Adrenal gland (tissue), 12 donors: ENCODE measurements around the gene TPRX1. TPM values are rescaled to one million over a fixed set of nuclear protein-coding genes. Genes with fewer than 3 reads are reported as not detected.

Experiments
- DNase-seq, 7 donors: peaks; one replicate each; pipeline ENCODE4 v3.0.0-alpha.2; 2019 to 2020
- H3K27ac ChIP-seq, 5 donors: fragments of 200-600 bp; sonication (generic) in 4 of 5; 1 replicate in 3 of 5; 2 replicates in 2 of 5; pipeline versions ENCODE4 v1.5.1 to v1.8.0; 2016 to 2020; ENCODE audit warnings: mild to moderate bottlenecking in 1 of 5
- H3K27me3 ChIP-seq: fragments of 200-600 bp; 2 replicates; pipeline ENCODE4 v1.8.0; 2021
- H3K36me3 ChIP-seq, 2 donors: fragments of 200-600 bp; replicated peaks in 1 of 2; 1 replicate in 1 of 2; 2 replicates in 1 of 2; pipeline versions ENCODE4 v1.5.1 to v1.8.0; 2018 to 2022
- H3K4me1 ChIP-seq, 2 donors: fragments of 200-600 bp; replicated peaks in 1 of 2; 1 replicate in 1 of 2; 2 replicates in 1 of 2; pipeline versions ENCODE4 v1.5.1 to v1.8.0; 2018 to 2021
- H3K4me3 ChIP-seq, 4 donors: fragments of 200-600 bp; sonication (generic) in 3 of 4; one replicate each; pipeline ENCODE4 v1.5.1; 2016 to 2018
- H3K9me3 ChIP-seq, 3 donors: fragments of 200-600 bp; sonication (generic) in 1 of 3; replicated peaks in 1 of 3; 1 replicate in 2 of 3; 2 replicates in 1 of 3; pipeline versions ENCODE4 v1.5.1 to v1.8.0; 2016 to 2021
- CTCF ChIP-seq, 6 experiments: fragments of 450-650 bp in 4 of 6; fragments of 200-600 bp in 2 of 6; sonication (generic) in 1 of 6; IDR thresholded peaks; 1 replicate in 5 of 6; 2 replicates in 1 of 6; pipeline versions ENCODE4 v1.5.1 to v1.8.0; 2016 to 2021; ENCODE audit warnings: antibody characterized with exemption in 6 of 6, mild to moderate bottlenecking in 2 of 6, moderate library complexity in 1 of 6
- POLR2A ChIP-seq, 2 donors: fragments of 450-650 bp; IDR thresholded peaks; one replicate each; pipeline ENCODE4 v1.6.1; 2017; ENCODE audit warnings: antibody characterized with exemption in 2 of 2, mild to moderate bottlenecking in 2 of 2, moderate library complexity in 1 of 2
- WGBS, 4 donors: extraction: QIAGEN DNeasy Blood & Tissue Kit in 2 of 4; methylation state at CpG; one replicate each; pipeline versions ENCODE4 v1.1.5 to v1.1.7; 2013 to 2017; 5-methylcytosine and 5-hydroxymethylcytosine counted together
- intact Hi-C, 2 donors: fragments of 100-400 bp; cut with DNase I; formaldehyde crosslinking; loops; one replicate each; pipeline versions ENCODE4 v1.14.1 to v1.15.0; 2022 to 2023
- polyA plus RNA-seq, 3 donors: library from polyadenylated mRNA; stranded (reverse); fragments of 200-250 nt in 2 of 3; fragments of 350-450 nt in 1 of 3; fragmentation: Illumina TruSeq in 1 of 3; extraction: RNeasy Lipid Tissue Mini Kit (QIAGEN cat#74804) in 1 of 3; gene quantifications; one replicate each; pipeline ENCODE4 v1.2.3, GENCODE V29; 2013 to 2014
- total RNA-seq, 9 donors: library from RNA; depleted of rRNA in 4 of 9; stranded (reverse); fragments of >200 nt in 4 of 9; fragments of 120-200 nt in 1 of 9; fragmentation: NEBNext Ultra II Directional in 1 of 9; extraction: Animal tissue kit (Norgen Biotek cat#: 25700) in 1 of 9; gene quantifications; one replicate each; pipeline versions ENCODE4 v1.1.0 to v1.2.4, GENCODE V29; 2013 to 2023
- donor health status: healthy with polysubstance abuse.
- donor health status: Bipolar disorder and iron deficiency.
- donor health status: DM: yes; HTN: yes; CAD: no.
- donor health status: DM: no; HTN: no; CAD: no.
- donor health status: DM: no; HTN: no; CAD: no.
- donor health status: DM: yes; HTN: yes; CAD: no.

Gene TPRX1
- total and polyA plus RNA-seq, 12 donors = not detected

- Histone ChIP-seq H3K27me3 (no peaks in the 10 kb centered on the region), H3K4me3 (no peak overlapping the region), H3K4me1 (no peaks in the 10 kb centered on the region), H3K9me3 (no peaks in the 10 kb centered on the region), H3K36me3 (no peaks in the 10 kb centered on the region), H3K27ac (no peak overlapping the region)
- DNase-seq = no peak
- intact Hi-C loops = no loop called here
- TF ChIP-seq POLR2A (IDR thresholded peaks at IDR 0.05) = no peak
- TF ChIP-seq CTCF (IDR thresholded peaks at IDR 0.05) = no peak
- WGBS, 4 donors = 73 to 86% (median 78%) methylated on average over 3 of the region's 3 CpGs
These were observed 34.8 kb downstream of the TPRX1 start for GRCh38 chr19:47769534-47769933.

GRCh38 chr19:47768604-47769003 is 35.7 kb downstream of the TPRX1 start:
- no peaks in the 10 kb centered on the region for H3K4me1 ChIP-seq
- no peak for TF ChIP-seq POLR2A (IDR thresholded peaks at IDR 0.05)
- TF ChIP-seq CTCF (IDR thresholded peaks at IDR 0.05) = no peak
- DNase-seq = no peak
- H3K36me3 ChIP-seq = no peaks in the 10 kb centered on the region
- no peak overlapping the region for H3K27ac ChIP-seq
- intact Hi-C loops = no loop called here
- H3K27me3 ChIP-seq = no peaks in the 10 kb centered on the region
- H3K4me3 ChIP-seq = no peak overlapping the region
- WGBS, 4 donors = 84 to 100% (median 89%) methylated on average over 1 to 2 of the region's 2 CpGs
- H3K9me3 ChIP-seq = no peaks in the 10 kb centered on the region

GRCh38 chr19:47767349-47767748 is 37.0 kb downstream of the TPRX1 start:
- H3K36me3 ChIP-seq = no peaks in the 10 kb centered on the region
- H3K27ac ChIP-seq = no peak overlapping the region
- H3K4me1 ChIP-seq = no peaks in the 10 kb centered on the region
- DNase-seq = no peak
- no peak for TF ChIP-seq CTCF (IDR thresholded peaks at IDR 0.05)
- no peak for TF ChIP-seq POLR2A (IDR thresholded peaks at IDR 0.05)
- H3K27me3 ChIP-seq = no peaks in the 10 kb centered on the region
- intact Hi-C loops = no loop called here
- WGBS, 4 donors = 36 to 57% (median 49%) methylated on average over 2 of the region's 2 CpGs
- H3K9me3 ChIP-seq = no peaks in the 10 kb centered on the region
- no peak overlapping the region for H3K4me3 ChIP-seq

GRCh38 chr19:47766670-47767069 is 37.7 kb downstream of the TPRX1 start:
- intact Hi-C loops = no loop called here
- no peaks in the 10 kb centered on the region for H3K4me1 ChIP-seq
- no peak overlapping the region for H3K27ac ChIP-seq
- H3K27me3 ChIP-seq = no peaks in the 10 kb centered on the region
- H3K9me3 ChIP-seq = no peaks in the 10 kb centered on the region
- TF ChIP-seq CTCF (IDR thresholded peaks at IDR 0.05) (no peak), POLR2A (IDR thresholded peaks at IDR 0.05) (no peak)
- 73 to 84% (median 76%) methylated on average over 7 of the region's 7 CpGs for WGBS, 4 donors
- DNase-seq = no peak
- H3K4me3 ChIP-seq = no peak overlapping the region
- H3K36me3 ChIP-seq = no peaks in the 10 kb centered on the region
